ENCODE measurements around the gene FGFBP1.

The FGFBP1 gene

DNA sequence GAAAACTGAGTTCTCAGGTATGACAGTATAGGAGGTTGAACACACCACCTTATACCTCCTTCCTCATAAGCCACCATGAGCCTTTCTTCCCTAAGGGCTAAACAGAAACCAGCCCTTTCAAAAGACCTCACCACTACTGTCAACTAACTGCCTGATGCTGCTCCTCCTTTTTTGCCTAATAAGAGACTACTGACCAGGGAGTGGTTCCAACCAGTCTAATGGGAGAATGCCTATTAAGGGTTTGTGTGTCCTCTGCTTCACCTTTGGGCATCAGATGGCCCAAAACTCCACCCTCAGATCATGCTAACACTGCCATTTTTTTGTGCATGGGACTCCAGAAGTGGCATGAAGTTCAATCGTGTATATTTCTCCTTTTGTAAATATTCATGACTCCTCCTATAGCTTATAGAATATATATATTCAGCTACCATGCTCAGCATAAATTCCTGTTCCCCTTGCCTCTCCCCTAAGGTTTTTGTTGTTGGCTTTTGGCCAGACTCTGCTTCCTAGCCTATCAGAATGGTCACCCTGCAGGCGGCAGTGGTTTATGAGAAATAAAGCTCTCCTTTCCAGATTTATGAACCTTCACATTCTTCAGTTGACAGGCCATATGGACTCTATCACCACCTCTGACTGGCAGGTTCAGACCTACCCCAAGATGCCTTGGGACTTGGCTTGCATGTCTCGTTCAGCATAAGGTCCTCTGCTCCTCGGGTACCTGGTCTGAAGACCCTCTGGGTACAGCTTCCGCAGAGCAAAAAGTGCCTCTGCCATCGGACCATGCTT lies 28.2 kb downstream of the FGFBP1 start:
- no peak for DNase-seq

GRCh38 chr4:15907430-15907829 lies 31.1 kb downstream of the FGFBP1 start:
- no peak for DNase-seq

- no peak for DNase-seq
Measured at GRCh38 chr4:15906020-15906443, 32.5 kb downstream of the FGFBP1 start.

DNA sequence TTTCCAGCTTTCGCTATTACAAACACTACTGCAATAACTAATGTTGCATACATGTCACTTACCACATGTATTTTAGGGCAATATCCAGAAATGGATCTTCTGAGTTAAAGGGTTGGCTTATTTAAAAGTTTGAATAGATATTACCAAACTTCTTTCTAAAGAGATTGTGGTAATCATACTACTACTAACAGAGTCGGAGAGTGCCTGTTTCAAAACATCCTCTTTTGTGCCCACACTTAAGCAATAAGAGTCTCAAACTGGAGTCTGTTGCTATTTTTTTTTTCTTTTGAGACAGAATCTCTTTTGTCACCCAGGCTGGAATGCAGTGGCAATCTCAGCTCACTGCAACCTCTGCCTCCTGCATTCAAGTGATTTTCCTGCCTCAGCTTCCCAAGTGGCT lies 35.8 kb downstream of the FGFBP1 start:
- DNase-seq: no peak

DNA sequence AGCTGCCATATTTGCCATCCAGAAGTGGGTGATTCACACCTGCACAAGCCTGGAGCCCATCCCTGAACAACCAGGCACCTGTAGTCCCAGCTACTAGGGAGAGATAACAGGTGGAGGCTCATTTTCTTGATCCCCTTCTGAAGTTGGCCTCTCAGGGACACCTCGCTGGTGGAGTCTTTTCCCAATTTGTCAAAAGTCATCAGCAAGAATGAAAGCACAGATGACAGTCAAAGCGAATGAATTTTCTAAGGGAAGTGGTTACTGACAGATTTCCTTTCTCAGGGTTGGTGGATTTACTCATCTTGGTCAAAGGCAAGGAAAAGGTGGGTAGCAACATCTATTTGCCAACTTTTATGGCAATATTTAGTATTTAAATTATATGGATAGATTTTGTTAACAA lies 36.5 kb downstream of the FGFBP1 start:
- no peak for DNase-seq

- DNase-seq: no peak
Measured at GRCh38 chr4:15901007-15901406, 37.5 kb downstream of the FGFBP1 start.

DNA sequence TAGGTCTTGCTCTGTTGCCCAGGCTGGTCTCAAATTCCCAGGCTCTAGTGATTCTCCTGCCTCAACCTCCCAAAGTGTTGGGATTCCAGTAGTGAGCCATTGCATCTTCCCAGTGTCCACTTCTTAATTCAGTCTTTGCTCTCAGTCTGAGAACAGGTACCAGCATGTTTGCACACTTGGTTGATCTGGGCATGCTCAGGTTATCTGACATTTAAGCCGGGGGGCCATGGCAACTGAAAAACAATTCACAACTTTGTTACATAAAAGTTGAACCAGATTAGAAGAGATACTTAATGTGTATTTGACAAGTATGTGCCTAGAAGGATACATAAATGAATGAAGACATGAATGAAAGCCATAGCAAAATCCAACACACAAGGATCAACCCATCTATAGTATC lies 39.0 kb downstream of the FGFBP1 start:
- DNase-seq: no peak

- no peak for DNase-seq
Measured at GRCh38 chr4:15898902-15899301, 39.6 kb downstream of the FGFBP1 start.

DNA sequence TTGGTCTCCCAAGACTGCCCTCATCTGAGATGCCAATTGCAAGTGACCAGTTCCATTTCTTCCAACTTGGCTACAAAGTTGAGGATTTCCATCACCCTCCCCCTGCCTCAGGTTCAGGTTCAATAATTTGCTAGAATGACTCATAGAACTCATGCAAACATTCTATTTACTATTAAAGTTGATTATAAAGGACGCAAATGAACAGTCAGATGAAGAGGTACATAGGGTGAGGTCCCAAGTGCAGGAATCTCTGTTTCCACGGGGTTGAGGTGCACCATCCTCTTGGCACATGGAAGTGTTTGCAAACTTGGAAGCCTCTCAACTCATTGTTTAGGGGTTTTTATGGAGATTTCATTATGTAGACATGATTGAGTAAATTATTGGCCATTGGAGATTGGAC lies 41.0 kb downstream of the FGFBP1 start:
- no peak for DNase-seq

GRCh38 chr4:15894921-15895916 lies 43.3 kb downstream of the FGFBP1 start:
- no peak for DNase-seq

DNA sequence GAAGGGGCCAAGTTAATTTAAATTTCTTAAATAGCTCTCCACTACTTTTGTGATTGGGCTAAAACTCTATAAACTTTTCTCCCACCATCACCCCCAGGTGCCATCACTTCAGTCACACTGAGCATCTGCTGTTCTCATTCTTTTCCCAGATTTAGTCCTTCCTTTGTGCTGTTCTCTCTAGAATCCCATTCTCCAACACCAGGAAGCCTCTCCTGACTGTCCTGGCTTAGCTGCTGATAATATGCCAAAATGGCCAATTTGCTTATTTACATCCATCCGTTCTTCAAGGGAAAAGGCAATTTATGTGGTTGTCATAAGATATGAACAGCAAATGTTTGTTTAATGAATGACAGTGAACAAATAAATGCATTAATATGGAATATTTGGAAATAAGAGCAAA lies 44.1 kb downstream of the FGFBP1 start:
- no peak for DNase-seq

GRCh38 chr4:15893962-15894361 lies 44.6 kb downstream of the FGFBP1 start:
- no peak for DNase-seq

- DNase-seq: no peak
Measured at GRCh38 chr4:15891312-15891711, 47.2 kb downstream of the FGFBP1 start.

DNA sequence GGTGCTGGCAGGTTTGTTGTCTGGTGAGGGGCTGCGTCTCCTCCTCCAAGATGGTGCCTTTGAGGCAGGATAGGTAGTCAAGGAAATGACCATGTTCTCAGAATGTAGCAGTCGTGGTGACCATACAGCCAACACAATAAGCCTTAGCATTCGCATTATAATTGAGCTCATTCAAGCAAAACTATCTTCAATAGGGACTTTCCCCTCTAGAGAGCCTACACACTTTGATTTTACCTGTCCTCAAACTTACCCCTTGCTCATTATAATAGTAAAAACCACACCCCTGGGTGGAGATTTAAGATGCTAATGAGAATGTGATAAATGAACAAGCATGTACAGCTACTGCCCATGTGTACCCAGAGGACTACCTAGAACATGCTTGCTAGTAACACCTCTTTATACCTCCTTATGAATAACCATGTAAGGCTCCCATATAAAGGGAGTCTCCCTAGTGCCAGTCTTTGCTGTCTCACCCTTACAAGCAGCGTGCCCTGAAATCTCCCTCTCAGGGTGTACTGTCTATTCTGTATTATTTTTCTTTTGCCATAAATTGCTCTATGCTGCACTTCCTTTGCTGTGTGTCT lies 48.2 kb downstream of the FGFBP1 start:
- no peak for DNase-seq

DNA sequence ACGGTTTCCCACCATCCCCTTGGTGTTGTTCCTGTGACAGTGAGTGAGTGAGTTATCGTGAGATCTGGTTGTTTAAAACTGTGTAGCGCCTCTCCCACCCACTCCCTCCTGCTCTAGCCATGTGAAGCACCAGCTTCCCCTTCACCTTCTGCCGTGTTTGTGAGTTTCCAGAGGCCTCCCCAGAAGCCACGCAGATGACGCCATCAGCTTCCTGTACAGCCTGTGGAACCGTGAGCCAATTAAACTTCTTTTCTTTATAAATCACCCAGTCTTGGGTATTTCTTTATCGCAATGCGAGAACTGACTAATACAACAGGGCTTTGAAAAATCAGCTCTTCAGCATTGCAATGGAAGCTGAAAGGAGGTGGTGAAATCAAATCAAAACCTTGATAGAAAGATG lies 50.0 kb downstream of the FGFBP1 start:
- DNase-seq: no peak

All from activated CD4-positive, alpha-beta T cell treated with anti-CD3 and anti-CD28 coated beads for 4 hours (primary cell).